Natural killer cell treated with Interleukin-12 subunit alpha and Interleukin-12 subunit beta and Interleukin-15 and Interleukin-18, amount 100 ng/mL, for 72 hours (primary cell): ENCODE measurements around the gene STOM. TPM values are rescaled to one million over a fixed set of nuclear protein-coding genes. Genes with fewer than 3 reads are reported as not detected.
A peak's percentile ranks its signal among the peaks of the same experiment; 100 is the strongest.

Source experiments
- ATAC-seq, 2 donors: fragments of 150-1000 bp; cut with Tn5 transposase in 1 of 2; sonication (Bioruptor Pico), chemical (Tn5 transposase) in 1 of 2; 2 replicates each; pipeline ENCODE4 v1.10.0; 2021
- DNase-seq: peaks from one replicate; pipeline ENCODE4 v3.0.0; 2022; ENCODE audit warnings: low spot score
- H3K27ac Mint-ChIP-seq, 2 donors: 1 replicate in 1 of 2; 2 replicates in 1 of 2; pipeline ENCODE4 v1.8.0; 2022; ENCODE audit warnings: mixed read lengths in 2 of 2, mild to moderate bottlenecking in 1 of 2, moderate library complexity in 1 of 2
- H3K27me3 Mint-ChIP-seq, 2 donors: 1 replicate in 1 of 2; 2 replicates in 1 of 2; pipeline ENCODE4 v1.8.0; 2022; ENCODE audit warnings: mixed read lengths in 2 of 2
- H3K36me3 Mint-ChIP-seq: one replicate; pipeline ENCODE4 v1.8.0; 2022; ENCODE audit warnings: mixed read lengths
- H3K4me1 Mint-ChIP-seq, 2 donors: 1 replicate in 1 of 2; 2 replicates in 1 of 2; pipeline ENCODE4 v1.8.0; 2022; ENCODE audit warnings: low read depth in 2 of 2, mixed read lengths in 2 of 2, mild to moderate bottlenecking in 1 of 2
- H3K4me3 Mint-ChIP-seq: one replicate; pipeline ENCODE4 v1.8.0; 2022; ENCODE audit warnings: mixed read lengths
- H3K9me3 Mint-ChIP-seq: 2 replicates; pipeline ENCODE4 v1.8.0; 2022; ENCODE audit warnings: mixed read lengths
- total RNA-seq, 2 donors: library from RNA; stranded (reverse); gene quantifications; one replicate each; pipeline ENCODE4 v1.2.3, GENCODE V29; 2022

Gene STOM
- total RNA-seq, 2 donors from 2014 or later = 99.4 to 321 TPM

- H3K36me3 Mint-ChIP-seq = no peaks in the 10 kb centered on the region
- ATAC-seq (no peak), DNase-seq (no peak)
- peak overlapping the region in 1 of 2 donors; percentile 53 for H3K27ac Mint-ChIP-seq
- no peak overlapping the region for H3K4me3 Mint-ChIP-seq
- no peaks in the 10 kb centered on the region for H3K27me3 Mint-ChIP-seq
- no peaks in the 10 kb centered on the region for H3K9me3 Mint-ChIP-seq
- peaks cover 14 to 17% of the 10 kb centered on the region in 2 donors for H3K4me1 Mint-ChIP-seq
Measured at GRCh38 chr9:121316852-121317373, 53.1 kb downstream of the STOM start.

GRCh38 chr9:121316378-121316777, 53.7 kb downstream of the STOM start:
- Mint-ChIP-seq H3K27ac (no peak overlapping the region), H3K4me3 (no peak overlapping the region), H3K36me3 (no peaks in the 10 kb centered on the region), H3K27me3 (no peaks in the 10 kb centered on the region), H3K9me3 (no peaks in the 10 kb centered on the region), H3K4me1 (peaks cover 13 to 15% of the 10 kb centered on the region in 2 donors)
- ATAC-seq (no peak), DNase-seq (no peak)

- no peak overlapping the region for H3K27ac Mint-ChIP-seq
Measured at GRCh38 chr9:121313458-121314152, 56.4 kb downstream of the STOM start.

GRCh38 chr9:121312169-121312568, 57.9 kb downstream of the STOM start:
- Mint-ChIP-seq H3K4me1 (peaks cover 0 to 3% of the 10 kb centered on the region in 2 donors), H3K36me3 (no peaks in the 10 kb centered on the region), H3K9me3 (no peaks in the 10 kb centered on the region), H3K27ac (no peak overlapping the region), H3K27me3 (no peaks in the 10 kb centered on the region), H3K4me3 (no peak overlapping the region)
- ATAC-seq = no peak
- no peak for DNase-seq

More at GRCh38 chr9:121313458-121314152, 56.4 kb downstream of the STOM start:
- ATAC-seq = peak in 1 of 2 donors; percentile 8
- no peak for DNase-seq
- Mint-ChIP-seq H3K4me3 (no peak overlapping the region), H3K9me3 (no peaks in the 10 kb centered on the region), H3K36me3 (no peaks in the 10 kb centered on the region), H3K27me3 (no peaks in the 10 kb centered on the region), H3K4me1 (no peaks in the 10 kb centered on the region)

- Mint-ChIP-seq H3K4me1 (peaks cover 0 to 3% of the 10 kb centered on the region in 2 donors), H3K27me3 (no peaks in the 10 kb centered on the region), H3K36me3 (no peaks in the 10 kb centered on the region), H3K4me3 (no peak overlapping the region), H3K9me3 (no peaks in the 10 kb centered on the region), H3K27ac (no peak overlapping the region)
- ATAC-seq = no peak
- no peak for DNase-seq
Measured at GRCh38 chr9:121310571-121310970, 59.5 kb downstream of the STOM start.

GRCh38 chr9:121309833-121310425, 60.1 kb downstream of the STOM start:
- Mint-ChIP-seq H3K9me3 (no peaks in the 10 kb centered on the region), H3K27ac (no peak overlapping the region), H3K36me3 (no peaks in the 10 kb centered on the region), H3K4me3 (no peak overlapping the region), H3K27me3 (no peaks in the 10 kb centered on the region), H3K4me1 (peaks cover 0 to 3% of the 10 kb centered on the region in 2 donors)
- DNase-seq = no peak
- ATAC-seq = no peak

- Mint-ChIP-seq H3K27me3 (no peaks in the 10 kb centered on the region), H3K36me3 (no peaks in the 10 kb centered on the region), H3K4me1 (peaks cover 0 to 3% of the 10 kb centered on the region in 2 donors), H3K27ac (no peak overlapping the region), H3K9me3 (no peaks in the 10 kb centered on the region), H3K4me3 (no peak overlapping the region)
- no peak for DNase-seq
- no peak for ATAC-seq
Measured at GRCh38 chr9:121309171-121309570, 60.9 kb downstream of the STOM start.

- Mint-ChIP-seq H3K4me3 (no peak overlapping the region), H3K36me3 (no peaks in the 10 kb centered on the region), H3K9me3 (no peaks in the 10 kb centered on the region), H3K4me1 (peaks cover 0 to 3% of the 10 kb centered on the region in 2 donors), H3K27ac (no peak overlapping the region), H3K27me3 (no peaks in the 10 kb centered on the region)
- DNase-seq = no peak
- ATAC-seq = no peak
Measured at GRCh38 chr9:121308765-121309164, 61.3 kb downstream of the STOM start.

GRCh38 chr9:121307976-121308375, 62.1 kb downstream of the STOM start:
- Mint-ChIP-seq H3K36me3 (no peaks in the 10 kb centered on the region), H3K27ac (no peak overlapping the region)

GRCh38 chr9:121305269-121305994, 64.6 kb downstream of the STOM start:
- peaks cover 3 to 4% of the 10 kb centered on the region in 2 donors for H3K4me1 Mint-ChIP-seq
- H3K27ac Mint-ChIP-seq = no peak overlapping the region
- DNase-seq (no peak), ATAC-seq (no peak)
- no peaks in the 10 kb centered on the region for H3K9me3 Mint-ChIP-seq
- peaks cover 0 to 2% of the 10 kb centered on the region in 2 donors for H3K27me3 Mint-ChIP-seq
- no peak overlapping the region for H3K4me3 Mint-ChIP-seq
- H3K36me3 Mint-ChIP-seq = no peaks in the 10 kb centered on the region

More at GRCh38 chr9:121307976-121308375, 62.1 kb downstream of the STOM start:
- Mint-ChIP-seq H3K9me3 (no peaks in the 10 kb centered on the region), H3K4me1 (peaks cover 0 to 3% of the 10 kb centered on the region in 2 donors), H3K4me3 (no peak overlapping the region), H3K27me3 (no peaks in the 10 kb centered on the region)
- ATAC-seq (no peak), DNase-seq (no peak)

GRCh38 chr9:121304707-121305106, 65.3 kb downstream of the STOM start:
- no peak for ATAC-seq
- Mint-ChIP-seq H3K27me3 (peaks cover 0 to 8% of the 10 kb centered on the region in 2 donors), H3K9me3 (no peaks in the 10 kb centered on the region), H3K27ac (no peak overlapping the region), H3K36me3 (no peaks in the 10 kb centered on the region), H3K4me1 (peaks cover 9% of the 10 kb centered on the region in 2 donors), H3K4me3 (no peak overlapping the region)
- no peak for DNase-seq

GRCh38 chr9:121303456-121304451, 66.3 kb downstream of the STOM start:
- no peak for ATAC-seq
- H3K27ac Mint-ChIP-seq = no peak overlapping the region
- no peaks in the 10 kb centered on the region for H3K9me3 Mint-ChIP-seq
- peaks cover 0 to 8% of the 10 kb centered on the region in 2 donors for H3K27me3 Mint-ChIP-seq
- no peak for DNase-seq
- no peak overlapping the region for H3K4me3 Mint-ChIP-seq
- peaks cover 12 to 13% of the 10 kb centered on the region in 2 donors for H3K4me1 Mint-ChIP-seq
- H3K36me3 Mint-ChIP-seq = no peaks in the 10 kb centered on the region

GRCh38 chr9:121302786-121303185, 67.3 kb downstream of the STOM start:
- peaks cover 0 to 8% of the 10 kb centered on the region in 2 donors for H3K27me3 Mint-ChIP-seq
- H3K27ac Mint-ChIP-seq = no peak overlapping the region
- no peak for DNase-seq
- ATAC-seq = no peak
- no peaks in the 10 kb centered on the region for H3K9me3 Mint-ChIP-seq
- H3K4me1 Mint-ChIP-seq = peaks cover 18 to 19% of the 10 kb centered on the region in 2 donors
- H3K4me3 Mint-ChIP-seq = no peak overlapping the region
- H3K36me3 Mint-ChIP-seq = no peaks in the 10 kb centered on the region
